Transverse colon (tissue), 4 donors: ENCODE results near the gene PLA2G4B. TPM values are rescaled to one million over a fixed set of nuclear protein-coding genes. Genes with fewer than 3 reads are reported as not detected.

Source experiments
- DNase-seq: peaks from one replicate; pipeline ENCODE4 v3.0.0-alpha.2; 2019
- H3K27ac ChIP-seq, 4 donors: fragments of 200-600 bp; sonication (generic); 2 replicates each; pipeline ENCODE4 v1.5.1; 2016 to 2018; ENCODE audit warnings: inconsistent platforms in 4 of 4
- H3K27me3 ChIP-seq: fragments of 200-600 bp; sonication (generic); 2 replicates; pipeline ENCODE4 v1.5.1; 2017; ENCODE audit warnings: inconsistent platforms
- H3K36me3 ChIP-seq, 4 donors: fragments of 200-600 bp; sonication (generic); 2 replicates each; pipeline ENCODE4 v1.5.1; 2017 to 2019; ENCODE audit warnings: inconsistent platforms in 4 of 4
- H3K4me1 ChIP-seq, 4 donors: fragments of 200-600 bp; sonication (generic); 2 replicates each; pipeline ENCODE4 v1.5.1; 2017 to 2020; ENCODE audit warnings: inconsistent platforms in 4 of 4
- H3K4me3 ChIP-seq, 4 donors: fragments of 200-600 bp; sonication (generic); 1 replicate in 1 of 4; 2 replicates in 3 of 4; pipeline versions ENCODE4 v1.5.1 to v1.6.1; 2017 to 2019; ENCODE audit warnings: inconsistent platforms in 4 of 4
- H3K9me3 ChIP-seq, 2 donors: fragments of 200-600 bp; sonication (generic); 2 replicates each; pipeline ENCODE4 v1.5.1; 2017 to 2019; ENCODE audit warnings: inconsistent platforms in 2 of 2
- EP300 ChIP-seq: sonication (generic); formaldehyde crosslinking; IDR thresholded peaks from one replicate; pipeline ENCODE4 v1.6.1; 2017; ENCODE audit warnings: antibody characterized with exemption, low read depth
- POLR2A ChIP-seq: fragments of 450-650 bp; IDR thresholded peaks from one replicate; pipeline ENCODE4 v1.6.1; 2016; ENCODE audit warnings: antibody characterized with exemption, mild to moderate bottlenecking, moderate library complexity
- POLR2AphosphoS5 ChIP-seq, 3 donors: sonication (generic); formaldehyde crosslinking; IDR thresholded peaks; one replicate each; pipeline ENCODE4 v1.6.1; 2016; ENCODE audit warnings: antibody characterized with exemption in 3 of 3
- WGBS, 2 donors: methylation state at CpG; one replicate each; pipeline ENCODE4 v1.1.5; 2018; ENCODE audit warnings: low coverage in 1 of 2; 5-methylcytosine and 5-hydroxymethylcytosine counted together
- in situ Hi-C, 4 donors: fragments of 200-750 bp; cut with MboI; loops; one replicate each; pipeline versions ENCODE4 v1.15.0 to v1.15.1; 2017; ENCODE audit warnings: low sequenced_read_pairs in 3 of 4, low pct_ligation_motif_present in 1 of 4, low pct_unique_long_range_greater_than_20kb in 1 of 4
- intact Hi-C: fragments of 100-400 bp; cut with DNase I; formaldehyde crosslinking; loops from one replicate; pipeline ENCODE4 v1.15.1; 2023; ENCODE audit warnings: low total_unique reads
- total RNA-seq, 4 donors: library from RNA; depleted of rRNA; stranded (reverse); fragments of >200 nt; gene quantifications; one replicate each; pipeline ENCODE4 v1.1.0, GENCODE V29; 2016
- TF ChIP-seq, protein P1 (sequence below), 5 experiments: fragments of 200-600 bp in 3 of 5; fragments of 450-650 bp in 2 of 5; sonication (generic) in 3 of 5; IDR thresholded peaks; 1 replicate in 2 of 5; 2 replicates in 3 of 5; pipeline ENCODE4 v1.5.1; 2016 to 2017; ENCODE audit warnings: antibody characterized with exemption in 5 of 5, inconsistent platforms in 3 of 5, mild to moderate bottlenecking in 2 of 5, moderate library complexity in 1 of 5

PLA2G4B gene
- total RNA-seq, 4 donors from 2014 or later: 1.6 to 5.2 (median 3.5) TPM; not detected in 1

DNA sequence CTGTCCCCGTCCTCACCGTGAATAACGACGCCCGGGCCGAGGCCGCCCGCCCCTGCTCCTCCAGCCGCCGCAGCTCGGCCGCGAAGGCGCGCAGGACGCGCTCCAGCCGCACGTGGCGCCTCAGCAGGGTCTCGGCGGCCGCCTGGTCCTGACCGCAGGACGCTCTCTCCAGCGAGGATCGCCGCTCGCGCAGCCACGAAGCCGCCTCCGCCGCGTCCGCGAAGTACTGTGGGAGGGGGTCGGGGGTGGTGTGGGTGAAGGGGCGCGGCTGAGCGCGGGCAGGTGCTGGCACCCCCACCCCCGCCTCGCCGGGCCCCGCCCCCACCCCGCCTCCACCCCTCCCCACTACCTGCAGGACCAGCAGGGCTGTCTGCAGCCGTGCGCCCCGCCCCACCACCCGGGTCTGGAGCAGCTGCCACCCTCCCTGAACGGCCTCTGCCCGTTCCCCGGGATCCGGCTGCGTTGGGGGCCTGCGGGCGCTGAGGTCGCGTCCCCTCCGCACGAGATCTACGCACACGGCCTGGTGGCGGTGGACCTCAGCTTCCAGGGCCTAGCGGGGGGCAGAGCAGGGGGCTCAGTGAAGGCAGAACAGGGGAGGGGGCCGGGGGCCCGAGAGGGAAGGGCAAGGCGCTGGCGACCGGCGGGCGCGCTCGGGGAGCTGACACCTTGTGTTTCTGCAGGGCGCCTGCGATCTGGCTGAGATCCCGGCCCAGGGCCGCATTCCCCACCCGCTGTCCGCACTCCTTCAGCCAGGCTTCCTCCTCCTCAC, 43.5 kb downstream of the PLA2G4B start:
- WGBS, 2 donors: 25% methylated on average over 56 of the region's 81 CpGs; no CpG with 5 or more reads in 1 of the 2 donors
- intact Hi-C loops: no loop called here

GRCh38 chr15:41882689-41883483, 44.2 kb downstream of the PLA2G4B start:
- in situ Hi-C loops (no loop called here), intact Hi-C loops (no loop called here)
- Histone ChIP-seq H3K27ac (no peak overlapping the region), H3K9me3 (no peaks in the 10 kb centered on the region), H3K36me3 (no peaks in the 10 kb centered on the region), H3K27me3 (peaks cover 27% of the 10 kb centered on the region), H3K4me3 (peak overlapping the region in 2 of 4 donors; percentile 32 to 42), H3K4me1 (peaks cover 3 to 14% (median 13%) of the 10 kb centered on the region in 4 donors)
- no peak for TF ChIP-seq POLR2AphosphoS5 (IDR thresholded peaks at IDR 0.05)
- TF ChIP-seq, protein P1, sequence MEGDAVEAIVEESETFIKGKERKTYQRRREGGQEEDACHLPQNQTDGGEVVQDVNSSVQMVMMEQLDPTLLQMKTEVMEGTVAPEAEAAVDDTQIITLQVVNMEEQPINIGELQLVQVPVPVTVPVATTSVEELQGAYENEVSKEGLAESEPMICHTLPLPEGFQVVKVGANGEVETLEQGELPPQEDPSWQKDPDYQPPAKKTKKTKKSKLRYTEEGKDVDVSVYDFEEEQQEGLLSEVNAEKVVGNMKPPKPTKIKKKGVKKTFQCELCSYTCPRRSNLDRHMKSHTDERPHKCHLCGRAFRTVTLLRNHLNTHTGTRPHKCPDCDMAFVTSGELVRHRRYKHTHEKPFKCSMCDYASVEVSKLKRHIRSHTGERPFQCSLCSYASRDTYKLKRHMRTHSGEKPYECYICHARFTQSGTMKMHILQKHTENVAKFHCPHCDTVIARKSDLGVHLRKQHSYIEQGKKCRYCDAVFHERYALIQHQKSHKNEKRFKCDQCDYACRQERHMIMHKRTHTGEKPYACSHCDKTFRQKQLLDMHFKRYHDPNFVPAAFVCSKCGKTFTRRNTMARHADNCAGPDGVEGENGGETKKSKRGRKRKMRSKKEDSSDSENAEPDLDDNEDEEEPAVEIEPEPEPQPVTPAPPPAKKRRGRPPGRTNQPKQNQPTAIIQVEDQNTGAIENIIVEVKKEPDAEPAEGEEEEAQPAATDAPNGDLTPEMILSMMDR (IDR thresholded peaks at IDR 0.05): no peak
- no peak for TF ChIP-seq EP300
- TF ChIP-seq POLR2A: no peak
- DNase-seq: no peak
- 54% methylated on average over 10 of the region's 14 CpGs; no CpG with 5 or more reads in 1 of the 2 donors for WGBS, 2 donors

More for the DNA sequence above, 43.5 kb downstream of the PLA2G4B start:
- TF ChIP-seq, protein P1 (IDR thresholded peaks at IDR 0.05): no peak
- TF ChIP-seq EP300 (no peak), POLR2AphosphoS5 (IDR thresholded peaks at IDR 0.05) (no peak), POLR2A (no peak)
- no peaks in the 10 kb centered on the region for H3K9me3 ChIP-seq
- no peak overlapping the region for H3K27ac ChIP-seq
- H3K27me3 ChIP-seq: peaks cover 27% of the 10 kb centered on the region
- H3K4me1 ChIP-seq: peaks cover 3 to 14% (median 13%) of the 10 kb centered on the region in 4 donors
- H3K4me3 ChIP-seq: peak overlapping the region in 3 of 4 donors; percentile 9 to 42 (median 32)
- H3K36me3 ChIP-seq: no peaks in the 10 kb centered on the region
- in situ Hi-C loops: no loop called here
- DNase-seq: peak; percentile 42

DNA sequence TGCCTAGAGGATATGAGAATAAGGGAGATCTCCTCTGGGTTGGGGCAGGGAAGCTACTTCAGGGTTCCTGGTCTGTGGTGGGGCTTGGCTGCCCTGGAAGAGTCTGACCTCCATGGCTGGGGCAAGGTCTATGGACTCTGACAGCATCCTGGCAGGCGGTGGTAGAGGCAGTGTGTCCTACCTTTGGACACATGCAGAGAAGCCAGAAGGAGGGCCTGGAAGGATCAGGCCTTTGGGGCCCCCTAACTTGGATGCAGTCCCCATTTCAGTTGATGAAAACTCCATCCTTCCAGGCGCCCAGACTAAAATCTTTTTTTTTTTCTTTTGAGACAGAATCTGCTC, 44.8 kb downstream of the PLA2G4B start:
- Histone ChIP-seq H3K4me1 (peaks cover 3 to 14% (median 13%) of the 10 kb centered on the region in 4 donors), H3K27me3 (peaks cover 27% of the 10 kb centered on the region), H3K27ac (no peak overlapping the region), H3K36me3 (no peaks in the 10 kb centered on the region), H3K9me3 (no peaks in the 10 kb centered on the region), H3K4me3 (no peak overlapping the region)
- in situ Hi-C loops: no loop called here
- WGBS, 2 donors: 90% methylated on average over 2 of the region's 2 CpGs; no CpG with 5 or more reads in 1 of the 2 donors
- no peak for DNase-seq
- TF ChIP-seq, protein P1 (IDR thresholded peaks at IDR 0.05): no peak
- TF ChIP-seq EP300: no peak
- no peak for TF ChIP-seq POLR2AphosphoS5 (IDR thresholded peaks at IDR 0.05)
- no peak for TF ChIP-seq POLR2A
- intact Hi-C loops: no loop called here

DNA sequence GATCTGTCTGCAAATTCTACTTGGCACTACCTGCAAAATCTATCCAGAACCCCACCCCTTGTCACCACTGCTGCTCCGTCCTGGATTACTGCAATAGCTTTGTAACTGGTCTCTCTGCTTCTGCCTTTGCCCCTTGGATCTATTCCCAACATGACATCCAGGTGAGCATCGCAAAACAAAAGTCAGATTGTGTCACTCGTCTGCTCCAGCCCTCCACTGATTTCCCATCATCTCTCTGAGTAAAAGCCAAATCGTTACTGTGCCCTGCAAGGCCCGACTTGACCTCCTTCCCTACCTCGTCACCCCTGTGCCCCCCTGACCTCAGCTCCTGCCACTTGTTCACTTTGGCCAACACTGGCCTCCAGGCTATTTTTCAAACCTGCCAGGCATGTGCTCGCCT, 45.8 kb downstream of the PLA2G4B start:
- H3K36me3 ChIP-seq: no peaks in the 10 kb centered on the region
- no peak for TF ChIP-seq POLR2A
- no peak for TF ChIP-seq EP300
- TF ChIP-seq POLR2AphosphoS5 (IDR thresholded peaks at IDR 0.05): no peak
- TF ChIP-seq, protein P1 (IDR thresholded peaks at IDR 0.05): no peak
- intact Hi-C loops: no loop called here
- peaks cover 27% of the 10 kb centered on the region for H3K27me3 ChIP-seq
- in situ Hi-C loops: no loop called here
- no peak for DNase-seq
- no peaks in the 10 kb centered on the region for H3K9me3 ChIP-seq
- no peak overlapping the region for H3K27ac ChIP-seq
- 80 to 83% methylated on average over 2 to 7 of the region's 7 CpGs for WGBS, 2 donors
- peaks cover 3 to 14% (median 13%) of the 10 kb centered on the region in 4 donors for H3K4me1 ChIP-seq
- no peak overlapping the region for H3K4me3 ChIP-seq
